Naive B cell (primary cell): ENCODE results near the gene MANBA. TPM values are rescaled to one million over a fixed set of nuclear protein-coding genes. Genes with fewer than 3 reads are reported as not detected.

ENCODE experiments used
- polyA plus RNA-seq, 6 donors: library from polyadenylated mRNA; unstranded; fragments of 300-500 nt; fragmentation: Illumina TruSeq; gene quantifications; one replicate each; pipeline ENCODE4 v1.2.3, GENCODE V29; 2021; ENCODE audit warnings: low read depth in 6 of 6

MANBA gene
- polyA plus RNA-seq, 6 donors from 2014 or later, result 53.2 to 65.9 (median 55.0) TPM

Other genes with a start within 250 kb of the MANBA start
- gene UBE2D3, start 66.6 kb upstream of the MANBA start, polyA plus RNA-seq, result 100 to 1,000 TPM; 352 to 705 (median 440) TPM
- gene CISD2, start 108.0 kb upstream of the MANBA start, polyA plus RNA-seq, result 10 to 100 TPM; 18.6 to 35.3 (median 27.1) TPM